Keratinocyte (primary cell): Measurements from ENCODE around the gene LRP1B.

Source experiments
- CTCF ChIP-seq, 3 experiments: IDR thresholded peaks in 1 of 3; conservative IDR thresholded peaks in 1 of 3; optimal IDR thresholded peaks in 1 of 3; 2 replicates in 2 of 3; 3 replicates in 1 of 3; pipeline versions ENCODE3 to v1.5.1; 2011; ENCODE audit warnings: low read length in 3 of 3, mild to moderate bottlenecking in 3 of 3, moderate library complexity in 2 of 3, control low read depth in 1 of 3, inconsistent platforms in 1 of 3; ENCODE audit not compliant: insufficient read depth in 2 of 3; ENCODE audit errors: extremely low read depth in 1 of 3
- EZH2 ChIP-seq: IDR thresholded peaks from one replicate; pipeline ENCODE4 v1.6.1; 2012; ENCODE audit warnings: inconsistent platforms, mild to moderate bottlenecking, low read length, moderate library complexity

GRCh38 chr2:140502951-140503630 is 1627.7 kb downstream of the LRP1B start:
- TF ChIP-seq CTCF (optimal IDR thresholded peaks at IDR 0.05 in 1 of 3, IDR thresholded peaks at IDR 0.05 in 1 of 3, conservative IDR thresholded peaks at IDR 0.05 in 1 of 3; ENCODE audit: extremely low read depth in 1 of 3, insufficient read depth in 2 of 3, low read length in 3 of 3), result no peak
- TF ChIP-seq EZH2, result no peak
